ENCODE data around the gene SPTBN1. TPM values are rescaled to one million over a fixed set of nuclear protein-coding genes. Genes with fewer than 3 reads are reported as not detected.

Gene SPTBN1
- total and polyA plus RNA-seq, 9 donors = 108 to 314 (median 232) TPM

DNA sequence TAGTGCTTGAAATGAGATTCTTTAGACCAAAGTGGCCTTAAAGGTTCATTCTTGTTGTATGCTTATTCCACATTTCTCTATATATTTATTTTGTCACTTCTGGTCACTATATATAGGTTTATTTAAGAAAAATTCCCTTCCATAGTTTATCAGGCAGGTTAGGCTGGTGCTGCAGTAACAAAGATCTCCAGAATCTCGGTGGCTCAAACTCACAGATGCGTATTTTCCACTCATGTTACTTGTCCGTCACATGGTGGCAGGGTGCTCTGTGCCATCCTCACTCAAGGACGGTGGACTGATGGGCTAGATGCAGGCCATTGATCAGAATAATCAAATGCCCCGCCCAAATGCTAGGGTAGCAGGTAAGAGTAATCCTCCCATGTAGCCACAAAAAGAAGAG, 19.8 kb downstream of the SPTBN1 start:
- peaks cover 16% of the 10 kb centered on the region for H3K4me1 ChIP-seq (ENCODE audit: insufficient read depth)
- H3K27ac ChIP-seq = no peak overlapping the region
- TF ChIP-seq, protein P1, sequence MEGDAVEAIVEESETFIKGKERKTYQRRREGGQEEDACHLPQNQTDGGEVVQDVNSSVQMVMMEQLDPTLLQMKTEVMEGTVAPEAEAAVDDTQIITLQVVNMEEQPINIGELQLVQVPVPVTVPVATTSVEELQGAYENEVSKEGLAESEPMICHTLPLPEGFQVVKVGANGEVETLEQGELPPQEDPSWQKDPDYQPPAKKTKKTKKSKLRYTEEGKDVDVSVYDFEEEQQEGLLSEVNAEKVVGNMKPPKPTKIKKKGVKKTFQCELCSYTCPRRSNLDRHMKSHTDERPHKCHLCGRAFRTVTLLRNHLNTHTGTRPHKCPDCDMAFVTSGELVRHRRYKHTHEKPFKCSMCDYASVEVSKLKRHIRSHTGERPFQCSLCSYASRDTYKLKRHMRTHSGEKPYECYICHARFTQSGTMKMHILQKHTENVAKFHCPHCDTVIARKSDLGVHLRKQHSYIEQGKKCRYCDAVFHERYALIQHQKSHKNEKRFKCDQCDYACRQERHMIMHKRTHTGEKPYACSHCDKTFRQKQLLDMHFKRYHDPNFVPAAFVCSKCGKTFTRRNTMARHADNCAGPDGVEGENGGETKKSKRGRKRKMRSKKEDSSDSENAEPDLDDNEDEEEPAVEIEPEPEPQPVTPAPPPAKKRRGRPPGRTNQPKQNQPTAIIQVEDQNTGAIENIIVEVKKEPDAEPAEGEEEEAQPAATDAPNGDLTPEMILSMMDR (IDR thresholded peaks at IDR 0.05) = no peak
- TF ChIP-seq EP300 (IDR thresholded peaks at IDR 0.05) = no peak
- no peak for TF ChIP-seq POLR2A (IDR thresholded peaks at IDR 0.05)
- no peaks in the 10 kb centered on the region for H3K9me3 ChIP-seq
- no peak overlapping the region for H3K4me3 ChIP-seq
- H3K27me3 ChIP-seq = no peaks in the 10 kb centered on the region
- intact Hi-C loops (cut with DNase I) = no loop called here
- 77 to 97% (median 77%) methylated on average over 5 of the region's 5 CpGs for WGBS, 3 donors
- H3K36me3 ChIP-seq = no peaks in the 10 kb centered on the region
- no peak for DNase-seq

DNA sequence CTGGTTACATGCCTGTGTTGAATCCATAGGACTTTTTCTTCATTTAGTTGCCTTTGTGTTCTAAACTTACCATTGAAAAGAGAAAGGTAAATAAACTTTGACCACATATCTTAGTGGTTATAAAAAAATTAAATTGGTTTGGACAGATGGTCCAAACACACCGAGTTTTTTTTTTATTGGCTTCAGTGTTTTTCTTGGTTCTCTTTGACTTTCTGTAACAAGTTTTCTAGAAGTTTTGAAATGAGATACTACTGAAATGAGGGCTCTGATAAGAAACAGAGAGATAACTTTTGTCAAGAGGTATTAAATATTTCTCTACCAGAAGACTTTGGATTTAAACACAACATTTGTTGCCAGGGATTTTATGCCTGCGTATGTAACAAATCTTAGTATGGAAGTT, 20.7 kb downstream of the SPTBN1 start:
- no peak for DNase-seq
- H3K4me3 ChIP-seq = no peak overlapping the region
- intact Hi-C loops (cut with DNase I) = no loop called here
- WGBS, 3 donors = 31 to 35% (median 34%) methylated on average over 2 of the region's 2 CpGs
- H3K9me3 ChIP-seq = no peaks in the 10 kb centered on the region
- no peak overlapping the region for H3K27ac ChIP-seq
- H3K27me3 ChIP-seq = no peaks in the 10 kb centered on the region
- H3K36me3 ChIP-seq = no peaks in the 10 kb centered on the region
- TF ChIP-seq EP300 (IDR thresholded peaks at IDR 0.05) = no peak
- no peak for TF ChIP-seq POLR2A (IDR thresholded peaks at IDR 0.05)
- TF ChIP-seq, protein P1 (IDR thresholded peaks at IDR 0.05) = no peak
- peaks cover 18% of the 10 kb centered on the region for H3K4me1 ChIP-seq (ENCODE audit: insufficient read depth)

DNA sequence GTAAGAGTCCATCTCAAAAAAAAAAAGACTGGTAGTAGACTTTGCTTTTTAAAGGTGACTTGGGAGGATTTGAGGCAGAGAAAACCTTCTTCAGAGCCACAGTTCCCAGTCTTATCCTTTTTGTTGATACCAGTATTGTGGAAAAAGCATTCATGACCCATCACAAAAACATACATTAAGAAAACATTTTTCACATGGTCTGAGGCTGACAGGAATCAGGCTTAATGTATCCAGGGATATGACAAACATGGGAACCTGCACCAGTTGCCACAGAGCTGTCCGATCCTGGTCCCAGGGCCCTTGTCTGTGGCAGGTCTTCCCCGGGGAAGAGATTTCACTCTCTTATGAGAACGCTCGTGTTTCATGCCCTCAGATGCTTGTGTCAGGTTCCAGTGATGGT, 21.8 kb downstream of the SPTBN1 start:
- whole genome bisulfite sequencing, 3 donors = 93 to 99% (median 97%) methylated on average over 4 of the region's 4 CpGs
- intact Hi-C loops (cut with DNase I) = no loop called here

DNA sequence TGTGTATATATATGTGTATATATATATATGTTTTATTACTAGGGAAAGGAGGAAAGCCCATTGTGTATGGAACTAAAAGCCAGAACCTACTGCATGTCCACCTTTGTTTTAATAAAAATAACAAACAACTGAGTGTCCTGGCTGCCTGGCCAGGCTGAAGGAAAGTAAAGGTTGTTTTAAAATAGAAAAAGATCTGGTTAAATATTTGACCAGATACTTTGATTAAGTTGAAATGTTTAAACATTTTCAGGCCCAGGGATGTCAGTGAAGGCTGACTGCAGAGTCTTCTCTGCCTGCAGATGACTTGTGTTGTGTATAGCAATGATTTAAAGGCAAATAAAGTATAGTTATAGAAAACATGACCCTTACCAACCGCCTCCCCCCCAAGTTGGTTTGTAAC, 22.8 kb downstream of the SPTBN1 start:
- no peaks in the 10 kb centered on the region for H3K36me3 ChIP-seq
- H3K9me3 ChIP-seq = no peaks in the 10 kb centered on the region
- H3K4me3 ChIP-seq = no peak overlapping the region
- no peaks in the 10 kb centered on the region for H3K27me3 ChIP-seq
- intact Hi-C loops (cut with DNase I) = no loop called here
- WGBS, 3 donors = 92 to 97% (median 94%) methylated on average over 1 of the region's 1 CpG
- no peak for TF ChIP-seq POLR2A (IDR thresholded peaks at IDR 0.05)
- no peak for TF ChIP-seq EP300 (IDR thresholded peaks at IDR 0.05)
- TF ChIP-seq, protein P1 (IDR thresholded peaks at IDR 0.05) = no peak
- no peak overlapping the region for H3K27ac ChIP-seq
- H3K4me1 ChIP-seq (ENCODE audit: insufficient read depth) = peaks cover 31% of the 10 kb centered on the region
- DNase-seq = no peak

More for the DNA sequence above, 21.8 kb downstream of the SPTBN1 start:
- Histone ChIP-seq H3K4me3 (no peak overlapping the region), H3K9me3 (no peaks in the 10 kb centered on the region), H3K27me3 (no peaks in the 10 kb centered on the region), H3K36me3 (no peaks in the 10 kb centered on the region), H3K27ac (no peak overlapping the region), H3K4me1 (ENCODE audit: insufficient read depth) (peaks cover 22% of the 10 kb centered on the region)
- TF ChIP-seq EP300 (IDR thresholded peaks at IDR 0.05) = no peak
- TF ChIP-seq, protein P1 (IDR thresholded peaks at IDR 0.05) = no peak
- no peak for TF ChIP-seq POLR2A (IDR thresholded peaks at IDR 0.05)
- no peak for DNase-seq

Measured in ovary (tissue), 9 donors.